ENCODE results near the gene LRP3. TPM values are rescaled to one million over a fixed set of nuclear protein-coding genes. Genes with fewer than 3 reads are reported as not detected.

The LRP3 gene
- total and polyA plus RNA-seq, 8 donors: 18.1 to 33.5 (median 25.2) TPM

- Histone ChIP-seq H3K4me1 (no peaks in the 10 kb centered on the region), H3K9me3 (peaks cover 0 to 4% of the 10 kb centered on the region in 2 donors), H3K27ac (no peak overlapping the region), H3K4me3 (no peak overlapping the region), H3K27me3 (no peaks in the 10 kb centered on the region), H3K36me3 (no peaks in the 10 kb centered on the region)
- TF ChIP-seq CTCF (IDR thresholded peaks at IDR 0.05): no peak
- ATAC-seq (no peak), DNase-seq (no peak)
- intact Hi-C loops (cut with DNase I): no loop called here
Observed at GRCh38 chr19:33167438-33167837, 26.7 kb upstream of the LRP3 start.

DNA sequence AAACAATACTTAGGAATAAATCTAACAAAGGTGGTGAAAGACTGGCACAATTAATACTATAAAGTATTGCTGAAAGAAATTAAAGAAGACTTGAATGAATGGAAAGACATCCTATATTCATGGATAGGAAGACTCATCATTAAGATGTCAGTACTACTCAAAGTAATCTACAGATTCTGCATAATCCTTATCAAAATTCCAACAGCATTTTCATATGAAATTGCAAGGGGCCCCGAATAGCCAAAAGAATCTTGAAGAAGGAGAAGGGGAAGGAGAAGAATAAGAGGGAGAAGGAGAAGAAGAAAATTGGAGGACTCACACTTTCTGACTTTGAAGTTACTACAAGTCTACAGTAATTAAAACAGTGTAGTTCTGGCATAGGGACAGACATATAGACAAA lies 25.6 kb upstream of the LRP3 start:
- no peak overlapping the region for H3K27ac ChIP-seq
- H3K36me3 ChIP-seq: no peaks in the 10 kb centered on the region
- H3K9me3 ChIP-seq: peaks cover 0 to 4% of the 10 kb centered on the region in 2 donors
- no peak for TF ChIP-seq CTCF (IDR thresholded peaks at IDR 0.05)
- ATAC-seq (no peak), DNase-seq (no peak)
- peaks cover 0 to 8% of the 10 kb centered on the region in 2 donors for H3K4me1 ChIP-seq
- no peaks in the 10 kb centered on the region for H3K27me3 ChIP-seq
- intact Hi-C loops (cut with DNase I): no loop called here
- no peak overlapping the region for H3K4me3 ChIP-seq

GRCh38 chr19:33171222-33171795 lies 22.8 kb upstream of the LRP3 start:
- intact Hi-C loops (cut with DNase I): no loop called here
- ATAC-seq: no peak
- DNase-seq: no peak

DNA sequence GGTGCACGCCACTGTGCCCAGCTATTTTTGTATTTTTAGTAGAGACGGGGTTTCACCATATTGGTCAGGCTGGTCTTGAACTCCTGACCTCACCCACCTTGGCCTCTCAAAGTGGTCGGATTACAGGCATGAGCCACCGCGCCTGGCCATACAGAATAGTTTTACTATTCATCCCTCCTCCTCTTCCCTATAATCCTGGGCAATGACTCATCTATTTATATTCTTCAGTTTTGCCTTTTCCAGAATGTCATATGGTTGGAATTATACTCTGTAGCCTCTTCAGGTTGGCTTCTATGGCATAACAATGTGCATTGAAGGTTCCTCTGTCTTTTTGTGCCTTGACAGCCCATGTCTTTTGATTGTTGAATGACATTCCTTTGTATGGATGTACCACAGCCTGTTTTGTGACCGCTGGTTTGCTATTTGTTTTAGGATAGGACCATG lies 22.2 kb upstream of the LRP3 start:
- TF ChIP-seq CTCF (IDR thresholded peaks at IDR 0.05): no peak
- Histone ChIP-seq H3K27me3 (no peaks in the 10 kb centered on the region), H3K27ac (no peak overlapping the region), H3K4me3 (no peak overlapping the region), H3K4me1 (peaks cover 6 to 32% of the 10 kb centered on the region in 2 donors), H3K36me3 (no peaks in the 10 kb centered on the region), H3K9me3 (peaks cover 0 to 4% of the 10 kb centered on the region in 2 donors)
- DNase-seq (no peak), ATAC-seq (no peak)
- intact Hi-C loops (cut with DNase I): no loop called here

More at GRCh38 chr19:33171222-33171795, 22.8 kb upstream of the LRP3 start:
- Histone ChIP-seq H3K4me1 (peaks cover 6 to 31% of the 10 kb centered on the region in 2 donors), H3K9me3 (peaks cover 0 to 4% of the 10 kb centered on the region in 2 donors), H3K27me3 (no peaks in the 10 kb centered on the region), H3K4me3 (no peak overlapping the region), H3K36me3 (no peaks in the 10 kb centered on the region), H3K27ac (no peak overlapping the region)
- no peak for TF ChIP-seq CTCF (IDR thresholded peaks at IDR 0.05)

DNA sequence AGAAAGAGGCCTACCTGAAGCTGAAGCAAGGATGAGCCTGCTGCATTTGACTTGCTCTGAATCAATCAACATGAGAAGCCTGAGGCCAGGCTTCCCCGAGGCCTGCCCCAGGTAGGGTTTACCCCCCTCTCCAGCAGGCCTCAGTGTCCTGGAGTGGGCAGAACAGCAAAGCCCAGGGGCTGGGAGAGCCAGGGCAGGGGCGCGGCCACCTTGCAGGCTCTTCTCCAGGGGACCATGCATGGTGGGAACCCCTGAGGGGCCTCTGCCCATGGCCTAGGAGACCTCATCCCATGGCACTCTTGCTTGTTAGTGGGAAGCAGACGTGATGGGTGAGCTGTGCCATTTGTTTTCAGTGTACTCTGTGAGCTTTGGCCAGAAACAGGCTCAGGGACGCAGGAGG lies 19.9 kb upstream of the LRP3 start:
- Histone ChIP-seq H3K27me3 (no peaks in the 10 kb centered on the region), H3K4me3 (no peak overlapping the region), H3K9me3 (no peaks in the 10 kb centered on the region), H3K36me3 (no peaks in the 10 kb centered on the region), H3K4me1 (peaks cover 6 to 43% of the 10 kb centered on the region in 2 donors), H3K27ac (no peak overlapping the region)
- no peak for TF ChIP-seq CTCF (IDR thresholded peaks at IDR 0.05)
- ATAC-seq (no peak), DNase-seq (no peak)
- intact Hi-C loops (cut with DNase I): no loop called here

All from left lung (tissue), 10 donors.